Transverse colon (tissue), 3 donors: ENCODE measurements around the gene ADAM22.

Source experiments
- CTCF ChIP-seq, 5 experiments: fragments of 200-600 bp in 3 of 5; fragments of 450-650 bp in 2 of 5; sonication (generic) in 3 of 5; IDR thresholded peaks; 1 replicate in 2 of 5; 2 replicates in 3 of 5; pipeline ENCODE4 v1.5.1; 2016 to 2017; ENCODE audit warnings: antibody characterized with exemption in 5 of 5, inconsistent platforms in 3 of 5, mild to moderate bottlenecking in 2 of 5, moderate library complexity in 1 of 5
- POLR2A ChIP-seq: fragments of 450-650 bp; IDR thresholded peaks from one replicate; pipeline ENCODE4 v1.6.1; 2016; ENCODE audit warnings: antibody characterized with exemption, mild to moderate bottlenecking, moderate library complexity

GRCh38 chr7:87920578-87920977 lies 13.5 kb upstream of the ADAM22 start:
- TF ChIP-seq CTCF (IDR thresholded peaks at IDR 0.05) (no peak), POLR2A (no peak)
